ENCODE measurements around the gene BCAP29.

Gene BCAP29

DNA sequence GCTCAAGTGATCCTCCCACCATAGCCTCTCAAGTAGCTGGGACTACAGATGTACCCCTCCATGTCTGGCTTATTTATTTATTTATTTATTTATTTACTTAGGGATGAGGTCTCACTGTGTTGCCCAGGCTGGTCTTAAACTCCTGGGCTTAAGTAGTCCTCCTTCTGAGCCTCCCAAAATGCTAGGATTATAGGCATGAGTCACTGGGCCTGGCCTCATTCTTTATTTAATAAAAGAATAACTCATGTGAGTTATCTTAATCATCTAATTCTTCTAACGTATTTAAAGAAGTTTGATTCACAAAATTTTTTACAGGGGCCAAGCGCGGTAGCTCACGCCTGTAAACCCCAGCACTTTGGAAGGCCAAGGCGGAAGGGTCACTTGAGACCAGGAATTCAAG is 72.6 kb downstream of the BCAP29 start:
- Histone ChIP-seq H3K27me3 (replicated peaks; ENCODE audit: control insufficient read depth, insufficient read depth, low read length) (no peaks in the 10 kb centered on the region), H3K36me3 (ENCODE audit: control insufficient read depth, insufficient read depth, low read length, severe bottlenecking) (no peaks in the 10 kb centered on the region), H3K4me3 (ENCODE audit: low read length) (no peak overlapping the region), H3K9ac (ENCODE audit: low read length) (no peak overlapping the region), H3K9me3 (ENCODE audit: control insufficient read depth, low read length) (no peaks in the 10 kb centered on the region), H3K4me1 (ENCODE audit: control insufficient read depth, insufficient read depth, low read length) (no peaks in the 10 kb centered on the region)
- no peak for DNase-seq (ENCODE audit: low read depth)

DNA sequence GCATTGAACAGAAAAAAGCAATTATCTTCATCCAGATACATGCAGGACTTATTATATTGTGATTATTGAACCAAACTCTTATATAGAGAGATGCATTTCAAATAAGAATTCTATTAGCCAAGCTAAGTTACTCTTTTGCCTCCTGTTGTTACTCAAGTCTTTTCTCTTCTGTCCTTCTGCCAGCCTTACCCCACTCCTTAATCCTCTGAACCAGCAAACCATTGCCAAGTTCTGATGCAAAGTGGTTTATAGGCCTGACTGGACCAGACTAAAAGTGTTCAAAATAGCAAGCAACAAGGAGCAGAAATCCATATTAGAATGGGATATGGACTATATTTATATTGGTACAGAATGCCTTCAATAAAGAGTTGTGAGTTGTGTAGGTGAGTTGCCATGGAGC is 78.4 kb downstream of the BCAP29 start:
- Histone ChIP-seq H3K27me3 (replicated peaks; ENCODE audit: control insufficient read depth, insufficient read depth, low read length) (peaks cover 34% of the 10 kb centered on the region), H3K9me3 (ENCODE audit: control insufficient read depth, low read length) (no peaks in the 10 kb centered on the region), H3K9ac (ENCODE audit: low read length) (no peak overlapping the region), H3K4me3 (ENCODE audit: low read length) (no peak overlapping the region), H3K4me1 (ENCODE audit: control insufficient read depth, insufficient read depth, low read length) (peaks cover 35% of the 10 kb centered on the region), H3K36me3 (ENCODE audit: control insufficient read depth, insufficient read depth, low read length, severe bottlenecking) (no peaks in the 10 kb centered on the region)
- no peak for DNase-seq (ENCODE audit: low read depth)

DNA sequence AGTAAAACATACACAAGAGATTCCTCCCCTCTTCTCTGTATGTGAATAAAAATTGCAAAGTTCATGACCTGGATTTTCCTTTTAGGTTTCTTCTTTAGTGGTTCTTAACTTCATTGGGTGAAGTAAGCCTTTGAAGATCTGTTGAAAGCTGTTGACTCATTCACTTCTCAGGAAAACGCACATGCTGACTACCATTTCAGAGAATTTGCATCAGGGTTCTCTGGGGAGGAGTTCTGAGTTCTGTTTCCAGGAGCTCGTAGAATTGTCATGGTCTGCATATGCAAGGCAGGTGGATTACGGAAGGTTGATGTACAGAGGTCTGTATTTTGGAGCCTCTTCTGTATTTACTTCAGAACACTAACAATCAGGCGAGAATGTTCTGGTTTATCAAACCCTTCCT is 79.6 kb downstream of the BCAP29 start:
- H3K4me3 ChIP-seq (ENCODE audit: low read length), result no peak overlapping the region
- H3K4me1 ChIP-seq (ENCODE audit: control insufficient read depth, insufficient read depth, low read length), result peaks cover 35% of the 10 kb centered on the region
- DNase-seq (ENCODE audit: low read depth), result peak; percentile 46
- H3K27me3 ChIP-seq (replicated peaks; ENCODE audit: control insufficient read depth, insufficient read depth, low read length), result peaks cover 34% of the 10 kb centered on the region
- no peaks in the 10 kb centered on the region for H3K36me3 ChIP-seq (ENCODE audit: control insufficient read depth, insufficient read depth, low read length, severe bottlenecking)
- no peak overlapping the region for H3K9ac ChIP-seq (ENCODE audit: low read length)
- no peaks in the 10 kb centered on the region for H3K9me3 ChIP-seq (ENCODE audit: control insufficient read depth, low read length)

DNA sequence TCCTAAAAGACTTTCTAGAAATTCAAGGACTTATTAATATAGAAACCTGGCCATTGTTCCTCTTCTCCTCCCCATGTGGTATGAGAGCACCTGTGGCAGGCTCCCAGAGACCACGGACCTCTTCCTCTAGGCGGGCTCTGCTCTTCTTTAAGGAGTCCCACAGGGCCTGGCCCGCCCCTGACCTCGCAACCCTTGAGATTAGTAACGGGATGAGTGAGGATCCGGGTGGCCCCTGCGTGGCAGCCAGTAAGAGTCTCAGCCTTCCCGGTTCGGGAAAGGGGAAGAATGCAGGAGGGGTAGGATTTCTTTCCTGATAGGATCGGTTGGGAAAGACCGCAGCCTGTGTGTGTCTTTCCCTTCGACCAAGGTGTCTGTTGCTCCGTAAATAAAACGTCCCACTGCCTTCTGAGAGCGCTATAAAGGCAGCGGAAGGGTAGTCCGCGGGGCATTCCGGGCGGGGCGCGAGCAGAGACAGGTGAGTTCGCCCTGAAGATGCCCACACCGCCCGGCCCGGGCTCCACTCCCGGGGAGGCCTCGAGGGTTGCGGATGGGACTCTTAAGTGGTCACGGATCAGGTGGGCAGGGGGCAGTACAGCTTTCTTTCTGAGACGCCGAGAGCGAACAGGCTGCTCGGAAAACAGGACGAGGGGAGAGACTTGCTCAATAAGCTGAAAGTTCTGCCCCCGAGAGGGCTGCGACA is 80.5 kb downstream of the BCAP29 start, which contains the start of gene SLC26A4:
Gene SLC26A4, plus strand, starts transcription at position 448 of the 700 bp plus-strand sequence. CDS start 814 bp downstream, outside the sequence.
- Histone ChIP-seq H3K36me3 (ENCODE audit: control insufficient read depth, insufficient read depth, low read length, severe bottlenecking) (no peaks in the 10 kb centered on the region), H3K9me3 (ENCODE audit: control insufficient read depth, low read length) (no peaks in the 10 kb centered on the region), H3K27me3 (replicated peaks; ENCODE audit: control insufficient read depth, insufficient read depth, low read length) (peaks cover 34% of the 10 kb centered on the region), H3K4me3 (ENCODE audit: low read length) (peak within 1 kb of the TSS; percentile 78), H3K4me1 (ENCODE audit: control insufficient read depth, insufficient read depth, low read length) (peaks cover 35% of the 10 kb centered on the region), H3K9ac (ENCODE audit: low read length) (no peak within 1 kb of the TSS)
- peak; percentile 12 for DNase-seq (ENCODE audit: low read depth)

DNA sequence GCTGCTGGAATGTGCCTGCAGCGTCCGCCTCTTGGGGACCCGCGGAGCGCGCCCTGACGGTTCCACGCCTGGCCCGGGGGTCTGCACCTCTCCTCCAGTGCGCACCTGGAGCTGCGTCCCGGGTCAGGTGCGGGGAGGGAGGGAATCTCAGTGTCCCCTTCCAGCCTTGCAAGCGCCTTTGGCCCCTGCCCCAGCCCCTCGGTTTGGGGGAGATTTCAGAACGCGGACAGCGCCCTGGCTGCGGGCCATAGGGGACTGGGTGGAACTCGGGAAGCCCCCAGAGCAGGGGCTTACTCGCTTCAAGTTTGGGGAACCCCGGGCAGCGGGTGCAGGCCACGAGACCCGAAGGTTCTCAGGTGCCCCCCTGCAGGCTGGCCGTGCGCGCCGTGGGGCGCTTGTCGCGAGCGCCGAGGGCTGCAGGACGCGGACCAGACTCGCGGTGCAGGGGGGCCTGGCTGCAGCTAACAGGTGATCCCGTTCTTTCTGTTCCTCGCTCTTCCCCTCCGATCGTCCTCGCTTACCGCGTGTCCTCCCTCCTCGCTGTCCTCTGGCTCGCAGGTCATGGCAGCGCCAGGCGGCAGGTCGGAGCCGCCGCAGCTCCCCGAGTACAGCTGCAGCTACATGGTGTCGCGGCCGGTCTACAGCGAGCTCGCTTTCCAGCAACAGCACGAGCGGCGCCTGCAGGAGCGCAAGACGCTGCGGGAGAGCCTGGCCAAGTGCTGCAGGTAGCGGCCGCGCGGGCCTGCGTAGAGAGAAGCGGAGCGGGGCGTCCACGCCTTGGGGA is 81.2 kb downstream of the BCAP29 start:
- H3K4me1 ChIP-seq (ENCODE audit: control insufficient read depth, insufficient read depth, low read length), result peaks cover 35% of the 10 kb centered on the region
- peak overlapping the region; percentile 78 for H3K4me3 ChIP-seq (ENCODE audit: low read length)
- H3K36me3 ChIP-seq (ENCODE audit: control insufficient read depth, insufficient read depth, low read length, severe bottlenecking), result no peaks in the 10 kb centered on the region
- H3K9ac ChIP-seq (ENCODE audit: low read length), result no peak overlapping the region
- DNase-seq (ENCODE audit: low read depth), result peak; percentile 61
- H3K9me3 ChIP-seq (ENCODE audit: control insufficient read depth, low read length), result no peaks in the 10 kb centered on the region
- peaks cover 34% of the 10 kb centered on the region for H3K27me3 ChIP-seq (replicated peaks; ENCODE audit: control insufficient read depth, insufficient read depth, low read length)

DNA sequence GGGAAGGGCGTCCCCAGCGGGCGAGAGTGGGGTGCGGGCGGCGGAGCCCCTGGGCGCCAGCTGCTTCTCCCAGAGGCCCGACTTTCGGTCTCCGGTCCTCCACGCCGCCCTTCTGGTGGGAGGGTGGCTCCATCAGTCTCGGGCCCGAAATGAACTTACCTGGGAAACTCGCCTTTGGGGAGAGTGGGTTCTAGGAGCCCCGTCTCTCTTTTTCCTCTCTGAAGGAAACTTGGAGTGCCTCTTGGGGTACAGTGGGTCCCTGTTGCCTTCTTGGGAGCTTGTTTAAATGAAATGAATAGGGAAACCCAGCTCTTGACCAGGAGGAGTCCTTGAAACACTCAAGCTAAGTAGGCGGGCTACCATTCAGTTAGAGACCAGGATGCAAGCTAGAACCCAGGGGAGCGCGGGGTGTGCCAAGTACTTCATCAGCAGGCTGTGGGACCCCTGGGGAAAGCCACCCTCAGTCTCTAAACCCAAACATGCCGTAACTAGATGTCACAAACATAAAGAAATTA is 81.9 kb downstream of the BCAP29 start:
- H3K9ac ChIP-seq (ENCODE audit: low read length), result no peak overlapping the region
- H3K27me3 ChIP-seq (replicated peaks; ENCODE audit: control insufficient read depth, insufficient read depth, low read length), result peaks cover 34% of the 10 kb centered on the region
- no peaks in the 10 kb centered on the region for H3K9me3 ChIP-seq (ENCODE audit: control insufficient read depth, low read length)
- DNase-seq (ENCODE audit: low read depth), result no peak
- H3K4me1 ChIP-seq (ENCODE audit: control insufficient read depth, insufficient read depth, low read length), result peaks cover 35% of the 10 kb centered on the region
- H3K36me3 ChIP-seq (ENCODE audit: control insufficient read depth, insufficient read depth, low read length, severe bottlenecking), result no peaks in the 10 kb centered on the region
- H3K4me3 ChIP-seq (ENCODE audit: low read length), result peak overlapping the region; percentile 78

DNA sequence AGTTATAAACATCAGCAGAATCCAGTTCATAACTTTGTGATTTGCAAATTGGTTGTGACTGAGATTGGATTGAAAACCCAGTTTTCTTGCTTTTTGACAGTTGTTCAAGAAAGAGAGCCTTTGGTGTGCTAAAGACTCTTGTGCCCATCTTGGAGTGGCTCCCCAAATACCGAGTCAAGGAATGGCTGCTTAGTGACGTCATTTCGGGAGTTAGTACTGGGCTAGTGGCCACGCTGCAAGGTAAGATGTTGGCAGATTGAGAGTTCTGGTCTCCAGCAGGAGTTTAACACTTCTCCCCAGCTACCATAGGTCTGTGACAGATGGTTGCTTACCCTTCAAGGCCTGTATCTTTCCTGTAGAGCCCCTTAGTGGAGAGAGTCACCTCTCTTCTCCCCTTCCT is 83.2 kb downstream of the BCAP29 start:
- Histone ChIP-seq H3K4me3 (ENCODE audit: low read length) (no peak overlapping the region), H3K9ac (ENCODE audit: low read length) (no peak overlapping the region), H3K4me1 (ENCODE audit: control insufficient read depth, insufficient read depth, low read length) (peaks cover 32% of the 10 kb centered on the region), H3K9me3 (ENCODE audit: control insufficient read depth, low read length) (no peaks in the 10 kb centered on the region), H3K27me3 (replicated peaks; ENCODE audit: control insufficient read depth, insufficient read depth, low read length) (peaks cover 39% of the 10 kb centered on the region), H3K36me3 (ENCODE audit: control insufficient read depth, insufficient read depth, low read length, severe bottlenecking) (no peaks in the 10 kb centered on the region)
- no peak for DNase-seq (ENCODE audit: low read depth)

DNA sequence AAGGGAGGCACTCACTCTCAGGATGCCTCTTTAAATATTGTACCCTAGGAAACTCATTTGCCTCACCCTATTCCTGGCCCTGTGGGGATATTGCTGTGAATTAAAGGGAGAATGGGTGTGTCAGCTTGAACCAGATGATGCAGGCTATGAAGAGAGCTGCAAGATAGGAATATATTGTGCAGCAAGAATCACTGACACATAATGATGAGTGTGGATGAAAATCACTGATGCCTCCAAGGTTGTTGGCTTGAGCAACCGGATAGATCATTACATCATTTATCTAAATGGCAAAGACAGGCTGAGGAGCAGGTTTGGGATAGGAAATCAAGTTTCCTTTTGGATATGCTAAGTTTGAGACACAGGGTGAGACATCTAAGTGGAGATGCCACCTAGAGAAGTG is 86.7 kb downstream of the BCAP29 start:
- Histone ChIP-seq H3K36me3 (ENCODE audit: control insufficient read depth, insufficient read depth, low read length, severe bottlenecking) (no peaks in the 10 kb centered on the region), H3K27me3 (replicated peaks; ENCODE audit: control insufficient read depth, insufficient read depth, low read length) (peaks cover 20% of the 10 kb centered on the region), H3K4me3 (ENCODE audit: low read length) (no peak overlapping the region), H3K9me3 (ENCODE audit: control insufficient read depth, low read length) (no peaks in the 10 kb centered on the region), H3K9ac (ENCODE audit: low read length) (no peak overlapping the region), H3K4me1 (ENCODE audit: control insufficient read depth, insufficient read depth, low read length) (no peaks in the 10 kb centered on the region)
- no peak for DNase-seq (ENCODE audit: low read depth)

DNA sequence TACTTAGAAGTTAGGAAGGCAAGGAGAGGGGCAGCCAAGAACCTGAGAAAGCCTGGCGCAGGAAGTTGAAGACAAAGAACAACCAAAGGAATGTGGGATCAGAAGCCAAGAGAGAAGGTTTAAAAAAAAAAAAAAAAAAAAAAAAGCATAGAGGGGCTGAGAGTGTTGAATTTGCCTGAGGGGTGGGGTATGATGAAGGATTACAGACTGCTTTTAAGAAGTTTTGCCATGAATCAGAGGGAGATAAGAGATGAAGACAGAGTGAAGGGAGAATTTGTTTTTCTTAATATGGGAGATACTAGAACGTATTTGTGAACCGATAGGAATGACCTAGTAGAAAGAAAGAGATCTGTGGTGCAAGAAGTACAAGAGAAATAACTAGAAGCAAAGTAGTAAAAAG is 87.3 kb downstream of the BCAP29 start:
- Histone ChIP-seq H3K9me3 (ENCODE audit: control insufficient read depth, low read length) (no peaks in the 10 kb centered on the region), H3K4me1 (ENCODE audit: control insufficient read depth, insufficient read depth, low read length) (no peaks in the 10 kb centered on the region), H3K36me3 (ENCODE audit: control insufficient read depth, insufficient read depth, low read length, severe bottlenecking) (no peaks in the 10 kb centered on the region), H3K27me3 (replicated peaks; ENCODE audit: control insufficient read depth, insufficient read depth, low read length) (peaks cover 15% of the 10 kb centered on the region), H3K9ac (ENCODE audit: low read length) (no peak overlapping the region), H3K4me3 (ENCODE audit: low read length) (no peak overlapping the region)
- DNase-seq (ENCODE audit: low read depth), result no peak

DNA sequence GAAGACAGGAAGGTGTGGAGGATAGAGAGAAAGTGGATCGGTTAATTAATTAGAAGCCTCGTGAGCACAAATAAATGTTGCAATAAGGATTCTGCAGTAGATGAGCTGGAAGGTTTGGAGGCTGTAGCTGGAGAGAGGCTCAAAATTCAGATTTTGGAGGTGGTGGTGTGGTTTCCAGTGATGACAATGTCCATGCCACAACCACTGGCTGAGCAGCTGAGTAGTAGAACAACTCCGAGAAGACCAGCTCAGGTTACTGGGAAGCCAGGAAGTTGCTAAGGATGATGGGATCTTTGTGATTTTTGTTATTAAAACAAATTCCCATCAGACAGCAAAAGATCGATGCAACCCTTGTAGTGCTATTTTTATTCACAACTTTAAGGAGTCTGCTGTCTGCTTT is 88.2 kb downstream of the BCAP29 start:
- H3K36me3 ChIP-seq (ENCODE audit: control insufficient read depth, insufficient read depth, low read length, severe bottlenecking), result no peaks in the 10 kb centered on the region
- no peaks in the 10 kb centered on the region for H3K4me1 ChIP-seq (ENCODE audit: control insufficient read depth, insufficient read depth, low read length)
- no peak for DNase-seq (ENCODE audit: low read depth)
- H3K27me3 ChIP-seq (replicated peaks; ENCODE audit: control insufficient read depth, insufficient read depth, low read length), result peaks cover 6% of the 10 kb centered on the region
- no peak overlapping the region for H3K4me3 ChIP-seq (ENCODE audit: low read length)
- H3K9me3 ChIP-seq (ENCODE audit: control insufficient read depth, low read length), result no peaks in the 10 kb centered on the region
- no peak overlapping the region for H3K9ac ChIP-seq (ENCODE audit: low read length)
